Measurements from ENCODE around the gene DMTF1.
A peak's percentile ranks its signal among the peaks of the same experiment; 100 is the strongest.

The DMTF1 gene, protein sequence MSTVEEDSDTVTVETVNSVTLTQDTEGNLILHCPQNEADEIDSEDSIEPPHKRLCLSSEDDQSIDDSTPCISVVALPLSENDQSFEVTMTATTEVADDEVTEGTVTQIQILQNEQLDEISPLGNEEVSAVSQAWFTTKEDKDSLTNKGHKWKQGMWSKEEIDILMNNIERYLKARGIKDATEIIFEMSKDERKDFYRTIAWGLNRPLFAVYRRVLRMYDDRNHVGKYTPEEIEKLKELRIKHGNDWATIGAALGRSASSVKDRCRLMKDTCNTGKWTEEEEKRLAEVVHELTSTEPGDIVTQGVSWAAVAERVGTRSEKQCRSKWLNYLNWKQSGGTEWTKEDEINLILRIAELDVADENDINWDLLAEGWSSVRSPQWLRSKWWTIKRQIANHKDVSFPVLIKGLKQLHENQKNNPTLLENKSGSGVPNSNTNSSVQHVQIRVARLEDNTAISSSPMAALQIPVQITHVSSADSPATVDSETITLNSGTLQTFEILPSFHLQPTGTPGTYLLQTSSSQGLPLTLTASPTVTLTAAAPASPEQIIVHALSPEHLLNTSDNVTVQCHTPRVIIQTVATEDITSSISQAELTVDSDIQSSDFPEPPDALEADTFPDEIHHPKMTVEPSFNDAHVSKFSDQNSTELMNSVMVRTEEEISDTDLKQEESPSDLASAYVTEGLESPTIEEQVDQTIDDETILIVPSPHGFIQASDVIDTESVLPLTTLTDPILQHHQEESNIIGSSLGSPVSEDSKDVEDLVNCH

DNA sequence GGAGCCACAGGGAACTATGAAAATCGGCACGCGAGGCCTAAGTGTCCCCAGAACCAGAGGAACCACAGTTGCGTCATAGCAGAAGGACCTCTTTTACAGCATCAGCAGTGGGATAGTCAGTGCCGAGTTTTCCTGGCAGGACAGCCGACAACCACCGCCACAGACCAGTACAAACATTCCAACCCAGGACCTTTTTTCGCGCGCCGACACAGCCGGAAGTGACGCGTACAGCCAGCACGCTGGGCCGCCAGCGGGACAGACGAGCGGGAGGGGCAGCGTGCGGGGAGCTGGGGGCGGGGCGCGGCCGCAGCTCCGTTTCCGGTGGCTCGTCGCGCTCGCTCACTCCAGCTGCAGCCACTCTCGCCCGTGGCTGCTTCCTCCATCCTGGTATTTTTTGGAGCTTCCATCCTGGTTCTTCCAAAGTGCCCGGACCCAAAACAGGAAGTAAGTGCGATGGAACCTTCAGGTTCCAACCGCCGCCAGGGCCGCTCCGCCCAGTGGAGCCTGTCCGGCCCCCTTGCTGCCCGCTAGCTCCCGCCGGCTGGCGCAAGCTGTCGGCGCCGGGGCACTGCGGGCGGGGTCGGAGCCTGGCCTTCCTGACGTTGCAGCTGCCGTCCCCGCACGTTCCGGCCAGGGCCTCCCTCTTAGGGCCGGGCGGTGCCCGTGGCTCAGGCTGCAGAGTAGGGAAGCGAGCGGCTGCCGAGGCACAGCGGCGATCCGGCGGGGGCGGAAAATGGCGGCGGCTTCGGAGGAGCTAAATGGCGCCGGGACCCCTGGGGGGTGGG lies at the start of gene DMTF1:
TSS of gene DMTF1 (plus strand) at position 342 of the 785 bp plus-strand sequence. CDS start 12,489 bp downstream, outside the sequence.
- H2AFZ ChIP-seq (ENCODE audit: low read depth, low read length) = peak within 1 kb of the TSS; percentile 95
- peak; percentile 84 for ATAC-seq (ENCODE audit: insufficient read depth, low read depth)
- H3K27me3 ChIP-seq (ENCODE audit: insufficient read depth, low read length, poor library complexity) = no peaks in the 10 kb centered on the region
- H3K36me3 ChIP-seq (ENCODE audit: insufficient read depth, low read length) = peaks cover 26% of the 10 kb centered on the region
- peak within 1 kb of the TSS; percentile 94 for H3K27ac ChIP-seq (ENCODE audit: low read length)
- peak within 1 kb of the TSS; percentile 81 to 96 for H3K4me3 ChIP-seq (ENCODE audit: low read depth in 1 of 2, low read length in 2 of 2)
- peak within 1 kb of the TSS; percentile 100 for H3K9ac ChIP-seq (ENCODE audit: low read depth, low read length)
- H3K4me2 ChIP-seq (ENCODE audit: insufficient read depth, low read length) = peak within 1 kb of the TSS; percentile 82
- peak; percentile 88 for DNase-seq
- TF ChIP-seq, protein P1, sequence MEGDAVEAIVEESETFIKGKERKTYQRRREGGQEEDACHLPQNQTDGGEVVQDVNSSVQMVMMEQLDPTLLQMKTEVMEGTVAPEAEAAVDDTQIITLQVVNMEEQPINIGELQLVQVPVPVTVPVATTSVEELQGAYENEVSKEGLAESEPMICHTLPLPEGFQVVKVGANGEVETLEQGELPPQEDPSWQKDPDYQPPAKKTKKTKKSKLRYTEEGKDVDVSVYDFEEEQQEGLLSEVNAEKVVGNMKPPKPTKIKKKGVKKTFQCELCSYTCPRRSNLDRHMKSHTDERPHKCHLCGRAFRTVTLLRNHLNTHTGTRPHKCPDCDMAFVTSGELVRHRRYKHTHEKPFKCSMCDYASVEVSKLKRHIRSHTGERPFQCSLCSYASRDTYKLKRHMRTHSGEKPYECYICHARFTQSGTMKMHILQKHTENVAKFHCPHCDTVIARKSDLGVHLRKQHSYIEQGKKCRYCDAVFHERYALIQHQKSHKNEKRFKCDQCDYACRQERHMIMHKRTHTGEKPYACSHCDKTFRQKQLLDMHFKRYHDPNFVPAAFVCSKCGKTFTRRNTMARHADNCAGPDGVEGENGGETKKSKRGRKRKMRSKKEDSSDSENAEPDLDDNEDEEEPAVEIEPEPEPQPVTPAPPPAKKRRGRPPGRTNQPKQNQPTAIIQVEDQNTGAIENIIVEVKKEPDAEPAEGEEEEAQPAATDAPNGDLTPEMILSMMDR (IDR thresholded peaks at IDR 0.05; ENCODE audit: borderline replicate concordance, extremely low read depth, low read length, poor library complexity, severe bottlenecking) = peak; percentile 9
- TF ChIP-seq EZH2 (IDR thresholded peaks at IDR 0.05; ENCODE audit: borderline replicate concordance, low read depth, low read length, severe bottlenecking) = no peak
- peaks cover 34% of the 10 kb centered on the region; the same call in 1 of the 2 replicates for H4K20me1 ChIP-seq (ENCODE audit: insufficient read depth, low read length)
- H3K79me2 ChIP-seq (ENCODE audit: insufficient read depth, low read length) = peaks cover 53% of the 10 kb centered on the region
- peaks cover 43% of the 10 kb centered on the region for H3K4me1 ChIP-seq (ENCODE audit: insufficient read depth, low read length)
- no peaks in the 10 kb centered on the region for H3K9me3 ChIP-seq (ENCODE audit: insufficient read depth, low read length, severe bottlenecking)

DNA sequence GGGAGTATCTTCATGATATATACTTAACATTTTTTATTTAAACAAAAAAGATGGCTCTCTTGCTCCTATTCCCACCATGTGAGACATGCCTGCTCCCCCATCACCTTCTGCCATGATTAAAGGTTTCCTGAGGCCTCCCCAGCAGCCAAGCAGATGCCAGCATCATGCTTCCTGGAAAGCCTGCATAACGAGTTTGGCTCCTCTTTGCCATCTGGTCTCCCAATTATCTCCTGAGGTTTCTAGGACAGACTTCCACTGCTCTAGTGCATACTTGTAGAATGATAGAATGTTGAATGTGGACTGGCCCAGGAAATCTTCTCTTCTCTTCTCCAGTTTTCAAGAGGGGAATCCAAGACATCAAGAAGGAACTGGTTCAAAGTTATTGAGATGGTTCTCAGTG lies 46.9 kb upstream of the DMTF1 start:
- Histone ChIP-seq H3K4me2 (ENCODE audit: insufficient read depth, low read length) (no peak overlapping the region), H3K9me3 (ENCODE audit: insufficient read depth, low read length, severe bottlenecking) (no peaks in the 10 kb centered on the region), H3K9ac (ENCODE audit: low read depth, low read length) (no peak overlapping the region), H3K27me3 (ENCODE audit: insufficient read depth, low read length, poor library complexity) (no peaks in the 10 kb centered on the region), H4K20me1 (ENCODE audit: insufficient read depth, low read length) (no peaks in the 10 kb centered on the region), H3K4me3 (ENCODE audit: low read depth in 1 of 2, low read length in 2 of 2) (no peak overlapping the region), H3K79me2 (ENCODE audit: insufficient read depth, low read length) (no peaks in the 10 kb centered on the region), H3K27ac (ENCODE audit: low read length) (no peak overlapping the region), H3K4me1 (ENCODE audit: insufficient read depth, low read length) (no peaks in the 10 kb centered on the region), H2AFZ (ENCODE audit: low read depth, low read length) (no peak overlapping the region), H3K36me3 (ENCODE audit: insufficient read depth, low read length) (no peaks in the 10 kb centered on the region)
- no peak for TF ChIP-seq EZH2 (IDR thresholded peaks at IDR 0.05; ENCODE audit: borderline replicate concordance, low read depth, low read length, severe bottlenecking)
- TF ChIP-seq, protein P1 (IDR thresholded peaks at IDR 0.05; ENCODE audit: borderline replicate concordance, extremely low read depth, low read length, poor library complexity, severe bottlenecking) = no peak
- ATAC-seq (ENCODE audit: insufficient read depth, low read depth) = no peak
- DNase-seq = no peak

DNA sequence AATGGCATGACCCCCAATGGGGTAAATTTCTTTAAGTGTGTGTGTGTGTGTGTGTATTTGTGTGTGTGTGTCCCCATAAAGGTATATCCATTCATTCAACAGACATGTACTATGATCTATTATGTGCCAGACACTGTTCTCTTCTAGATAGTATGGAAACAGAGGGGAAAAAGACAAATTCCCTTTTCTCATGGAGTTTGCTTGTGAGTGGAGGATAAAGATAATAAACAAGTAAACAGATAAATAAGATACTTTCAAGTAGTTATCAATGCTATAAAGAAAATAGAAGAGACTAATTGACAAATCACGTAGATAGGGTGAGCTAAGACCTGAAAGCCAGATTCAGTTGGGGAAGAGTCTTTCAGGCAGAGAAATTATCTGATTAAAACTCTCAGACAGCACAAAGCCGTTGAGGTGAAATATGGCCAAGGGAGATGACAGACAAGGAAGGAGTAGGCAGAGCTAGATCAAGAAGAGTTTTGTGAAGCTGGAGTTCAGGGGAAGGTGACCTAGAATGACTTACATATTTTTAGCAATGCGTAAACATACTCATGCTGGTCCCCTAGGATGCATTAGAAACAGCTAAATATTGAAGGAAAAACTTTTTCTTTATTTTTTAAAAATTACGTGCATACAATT lies 45.2 kb upstream of the DMTF1 start:
- Histone ChIP-seq H3K4me2 (ENCODE audit: insufficient read depth, low read length) (no peak overlapping the region), H3K27ac (ENCODE audit: low read length) (no peak overlapping the region), H3K4me1 (ENCODE audit: insufficient read depth, low read length) (no peaks in the 10 kb centered on the region), H4K20me1 (ENCODE audit: insufficient read depth, low read length) (no peaks in the 10 kb centered on the region), H3K4me3 (ENCODE audit: low read depth in 1 of 2, low read length in 2 of 2) (no peak overlapping the region), H3K79me2 (ENCODE audit: insufficient read depth, low read length) (no peaks in the 10 kb centered on the region), H3K9me3 (ENCODE audit: insufficient read depth, low read length, severe bottlenecking) (no peaks in the 10 kb centered on the region), H2AFZ (ENCODE audit: low read depth, low read length) (no peak overlapping the region), H3K27me3 (ENCODE audit: insufficient read depth, low read length, poor library complexity) (no peaks in the 10 kb centered on the region), H3K36me3 (ENCODE audit: insufficient read depth, low read length) (no peaks in the 10 kb centered on the region), H3K9ac (ENCODE audit: low read depth, low read length) (no peak overlapping the region)
- ATAC-seq (ENCODE audit: insufficient read depth, low read depth) (no peak), DNase-seq (no peak)
- no peak for TF ChIP-seq EZH2 (IDR thresholded peaks at IDR 0.05; ENCODE audit: borderline replicate concordance, low read depth, low read length, severe bottlenecking)
- TF ChIP-seq, protein P1 (IDR thresholded peaks at IDR 0.05; ENCODE audit: borderline replicate concordance, extremely low read depth, low read length, poor library complexity, severe bottlenecking) = no peak

Data from DND-41 (cell line).